ENCODE results near the gene BTBD2.

BTBD2 gene

GRCh38 chr19:2015608-2015950 lies at the start of gene BTBD2:
BTBD2 (minus strand) TSS chr19:2015714; CDS start chr19:2015703, 11 bp downstream.
- peak; percentile 78 for DNase-seq

DNA sequence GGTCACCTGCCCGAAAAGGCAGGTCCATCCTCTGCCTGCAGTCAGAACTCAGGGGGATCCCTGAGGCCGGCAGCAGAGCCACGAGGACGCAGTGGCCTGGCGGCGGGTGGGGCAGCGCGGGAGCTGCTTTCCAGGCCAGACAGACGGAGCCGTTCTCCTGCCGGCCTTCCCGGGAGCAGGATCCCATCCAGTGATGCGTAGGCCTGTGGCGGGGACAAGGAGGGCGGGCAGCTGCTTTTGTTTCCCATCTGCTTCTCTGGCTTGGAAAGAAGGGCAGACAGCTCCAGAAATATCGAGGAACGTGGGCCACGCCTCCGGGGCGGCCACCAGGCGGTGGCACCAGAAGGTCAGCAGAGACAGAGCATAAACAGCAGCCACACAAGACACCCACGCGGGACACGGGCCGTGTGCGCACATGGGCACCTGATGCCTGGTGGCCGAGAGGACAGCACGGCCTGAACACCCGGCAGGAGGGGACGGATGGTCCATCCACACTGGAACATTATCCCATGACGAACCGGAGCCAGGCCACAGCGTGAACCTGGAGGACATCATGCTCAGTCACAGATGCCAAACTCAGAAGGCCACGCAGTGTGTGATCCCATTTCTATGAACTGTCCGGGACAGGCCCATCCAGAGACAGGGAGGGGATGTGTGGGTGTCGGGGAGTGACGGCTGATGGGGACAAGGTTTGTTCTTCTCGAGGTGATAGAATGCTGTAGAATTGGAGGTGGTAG lies 49.4 kb upstream of the BTBD2 start:
- DNase-seq = peak; percentile 62

- peak; percentile 21 for DNase-seq
These were observed 48.9 kb upstream of the BTBD2 start for GRCh38 chr19:2064395-2064787.

DNA sequence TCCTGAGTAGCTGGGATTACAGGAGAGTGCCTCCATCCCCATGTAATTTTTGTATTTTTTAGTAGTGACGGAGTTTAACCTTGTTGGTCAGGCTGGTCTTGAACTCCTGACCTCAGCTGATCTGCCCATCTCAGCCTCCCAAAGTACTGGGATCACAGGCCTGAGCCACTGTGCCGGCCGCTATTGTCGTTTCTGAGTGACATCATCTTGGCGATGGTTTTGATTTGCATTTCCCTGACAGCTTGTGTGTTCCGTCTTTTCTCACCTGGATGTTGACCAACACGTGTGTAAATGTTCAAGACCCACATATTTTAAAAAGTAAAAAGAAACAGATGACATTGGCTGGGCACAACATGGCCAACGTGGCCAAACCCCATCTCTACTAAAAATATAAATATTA lies 48.3 kb upstream of the BTBD2 start:
- DNase-seq = no peak

- peak; percentile 17 for DNase-seq
These were observed 47.3 kb upstream of the BTBD2 start for GRCh38 chr19:2062770-2063169.

DNA sequence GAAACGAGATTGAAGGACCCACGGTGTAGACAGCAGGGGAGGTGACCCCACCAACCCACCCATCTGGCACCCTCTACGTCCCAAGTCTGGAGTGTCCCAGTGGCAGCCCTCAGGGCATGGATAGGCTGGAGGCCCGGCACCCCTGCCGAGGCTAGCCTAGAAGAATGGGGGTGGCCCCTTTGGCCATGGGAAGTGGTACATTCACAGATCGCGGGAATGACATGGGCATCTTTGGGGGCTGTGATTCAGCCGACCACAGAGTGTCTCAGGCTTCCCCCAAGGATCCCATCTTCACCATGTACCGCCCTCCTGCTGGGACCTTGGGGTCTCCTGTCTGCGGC lies 46.8 kb upstream of the BTBD2 start:
- peak; percentile 21 for DNase-seq

- peak; percentile 99 for DNase-seq
These were observed 46.2 kb upstream of the BTBD2 start for GRCh38 chr19:2061495-2062388.

GRCh38 chr19:2060884-2061494 lies 45.5 kb upstream of the BTBD2 start:
- peak; percentile 87 for DNase-seq

DNA sequence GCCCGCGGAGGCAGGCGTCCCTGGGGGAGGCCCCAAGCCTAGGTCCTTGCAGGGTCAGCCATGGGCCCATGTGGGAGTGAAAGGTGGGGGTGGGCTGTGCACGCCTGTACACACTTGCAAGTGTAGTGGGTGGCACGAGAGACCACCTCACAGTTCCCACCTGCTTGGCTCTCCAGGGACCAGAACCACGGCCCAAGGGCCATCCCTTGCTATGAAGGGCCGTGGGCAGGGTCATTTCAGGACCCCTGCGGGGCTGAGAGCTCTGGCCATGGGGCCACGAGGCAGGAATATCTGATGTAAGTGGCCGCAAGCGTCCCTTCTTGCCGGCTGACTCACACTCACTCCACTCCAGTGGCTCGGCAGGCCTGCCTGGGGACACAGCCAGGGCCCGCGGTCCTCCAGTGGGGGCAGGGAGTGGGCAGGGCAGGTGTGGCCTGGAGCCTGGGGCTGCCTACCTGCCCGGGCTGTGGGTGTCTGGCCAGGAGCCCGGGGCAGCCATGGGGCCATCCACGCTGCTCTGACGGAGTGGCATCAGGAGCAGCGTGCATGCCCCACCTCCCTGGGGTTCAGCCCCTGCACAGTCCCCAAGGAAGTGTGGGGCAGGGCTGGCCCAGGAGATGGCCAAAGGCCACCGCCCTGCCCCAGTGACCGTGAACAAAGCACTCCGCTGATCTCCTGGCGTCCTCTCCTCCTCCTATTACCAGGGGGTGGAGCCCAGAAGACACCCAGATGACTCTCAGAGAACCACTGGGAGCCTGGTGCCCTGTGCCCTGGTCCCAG lies 44.1 kb upstream of the BTBD2 start:
- peak; percentile 51 for DNase-seq

GRCh38 chr19:2058570-2059421 lies 43.3 kb upstream of the BTBD2 start:
- peak; percentile 23 for DNase-seq

DNA sequence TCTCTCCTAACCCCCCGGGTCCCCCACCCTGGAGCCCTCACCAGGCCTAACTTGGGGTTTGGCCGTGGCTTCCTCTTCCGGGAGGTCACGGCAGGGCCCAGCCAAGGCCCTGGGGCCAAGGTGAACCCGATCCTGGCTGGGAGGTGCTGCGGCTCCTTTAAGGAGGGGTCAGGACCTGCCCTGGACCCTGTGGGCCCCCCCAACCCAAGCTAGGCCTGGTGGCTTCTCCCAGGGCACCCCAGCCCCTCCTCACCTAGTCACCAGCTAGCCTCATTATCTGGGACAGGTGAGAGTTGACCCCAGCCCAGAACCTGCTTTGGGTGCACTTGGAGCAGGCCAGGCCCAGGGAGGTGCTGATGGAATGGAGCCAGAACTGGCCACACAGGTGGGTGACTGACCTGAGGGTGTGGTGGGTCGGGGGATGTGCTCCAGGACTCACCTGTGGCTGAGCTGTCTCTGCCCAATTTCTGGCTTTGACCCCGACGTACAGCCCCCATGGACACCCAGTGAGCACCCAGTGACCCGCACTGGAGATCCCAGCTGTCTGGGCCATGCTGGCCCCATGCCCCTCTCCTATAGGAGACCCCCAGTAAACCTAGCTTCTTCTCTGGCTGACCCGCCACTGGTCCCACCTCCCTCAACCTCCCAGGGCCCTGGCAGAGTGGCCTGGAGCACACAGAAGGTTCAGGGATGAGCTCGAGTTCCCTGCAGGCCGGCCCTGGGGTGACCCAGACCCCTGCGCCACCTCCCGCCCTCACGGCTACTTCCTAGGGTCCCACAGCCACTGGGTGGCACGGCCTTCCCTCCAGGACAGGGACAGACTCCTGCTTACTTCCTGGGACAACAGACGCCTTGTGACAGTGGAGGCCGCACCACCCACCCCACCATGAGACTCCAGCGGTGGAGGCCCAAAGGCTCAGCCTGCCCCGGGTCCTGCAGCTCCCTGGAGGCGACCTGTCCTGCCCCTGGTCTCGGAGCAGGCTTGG lies 42.3 kb upstream of the BTBD2 start:
- DNase-seq = peak; percentile 25

- peak; percentile 29 for DNase-seq
These were observed 41.3 kb upstream of the BTBD2 start for GRCh38 chr19:2056837-2057192.

- peak; percentile 83 for DNase-seq
These were observed 40.7 kb upstream of the BTBD2 start for GRCh38 chr19:2055931-2056836.

DNA sequence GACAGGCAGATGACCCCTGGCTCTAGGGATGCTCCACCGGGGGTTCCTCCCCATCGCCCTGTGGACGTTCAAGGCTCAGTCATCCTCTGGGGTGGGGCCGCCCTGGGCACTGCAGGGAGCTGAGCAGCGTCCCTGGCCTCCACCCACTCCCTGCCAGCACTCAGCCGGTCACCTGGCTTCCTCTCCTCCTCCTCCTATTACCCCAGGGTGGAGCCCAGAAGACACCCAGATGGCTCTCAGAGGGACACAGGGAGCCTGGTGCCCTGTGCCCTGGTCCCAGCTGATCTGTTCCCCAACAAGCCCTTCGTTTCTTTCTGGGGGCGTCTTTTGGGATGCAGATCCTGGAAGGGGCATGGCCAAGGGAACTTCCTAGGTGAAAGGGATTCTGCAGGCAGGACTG lies 39.2 kb upstream of the BTBD2 start:
- DNase-seq = peak; percentile 21

DNA sequence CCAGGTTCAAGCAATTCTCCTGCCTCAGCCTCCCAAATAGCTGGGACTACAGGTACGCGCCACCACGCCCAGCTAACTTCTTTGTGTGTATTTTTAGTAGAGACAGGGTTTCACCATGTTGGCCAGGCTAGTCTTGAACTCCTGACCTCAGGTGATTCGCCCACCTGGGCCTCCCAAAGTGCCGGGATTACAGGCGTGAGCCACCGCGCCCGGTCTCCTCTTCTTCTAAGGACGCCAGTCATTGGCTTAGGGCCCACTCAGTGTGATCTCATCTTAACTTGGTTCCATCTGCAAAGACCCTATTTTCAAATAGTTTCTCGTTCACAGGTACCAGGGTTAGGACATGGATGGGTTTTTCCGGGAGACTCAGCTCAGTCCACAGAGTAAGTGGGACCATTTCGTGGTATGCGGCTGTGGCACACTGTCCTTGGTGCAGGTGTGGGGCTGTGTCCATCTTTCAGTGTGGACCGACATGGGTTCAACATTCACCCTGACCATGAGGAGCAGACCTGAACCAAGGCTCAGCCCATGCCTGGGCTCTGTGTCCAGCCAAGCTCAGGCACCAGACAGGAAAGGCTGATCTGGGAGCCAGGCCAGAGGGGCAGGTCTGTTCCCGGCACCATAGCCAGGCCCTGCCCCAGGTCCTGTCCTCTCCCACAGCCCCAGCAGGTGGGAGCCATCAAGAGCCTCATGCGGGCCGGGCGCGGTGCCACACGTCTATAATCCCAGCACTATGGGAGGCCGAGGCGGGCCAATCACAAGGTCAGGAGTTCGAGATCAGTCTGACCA lies 38.3 kb upstream of the BTBD2 start:
- peak; percentile 43 for DNase-seq

DNA sequence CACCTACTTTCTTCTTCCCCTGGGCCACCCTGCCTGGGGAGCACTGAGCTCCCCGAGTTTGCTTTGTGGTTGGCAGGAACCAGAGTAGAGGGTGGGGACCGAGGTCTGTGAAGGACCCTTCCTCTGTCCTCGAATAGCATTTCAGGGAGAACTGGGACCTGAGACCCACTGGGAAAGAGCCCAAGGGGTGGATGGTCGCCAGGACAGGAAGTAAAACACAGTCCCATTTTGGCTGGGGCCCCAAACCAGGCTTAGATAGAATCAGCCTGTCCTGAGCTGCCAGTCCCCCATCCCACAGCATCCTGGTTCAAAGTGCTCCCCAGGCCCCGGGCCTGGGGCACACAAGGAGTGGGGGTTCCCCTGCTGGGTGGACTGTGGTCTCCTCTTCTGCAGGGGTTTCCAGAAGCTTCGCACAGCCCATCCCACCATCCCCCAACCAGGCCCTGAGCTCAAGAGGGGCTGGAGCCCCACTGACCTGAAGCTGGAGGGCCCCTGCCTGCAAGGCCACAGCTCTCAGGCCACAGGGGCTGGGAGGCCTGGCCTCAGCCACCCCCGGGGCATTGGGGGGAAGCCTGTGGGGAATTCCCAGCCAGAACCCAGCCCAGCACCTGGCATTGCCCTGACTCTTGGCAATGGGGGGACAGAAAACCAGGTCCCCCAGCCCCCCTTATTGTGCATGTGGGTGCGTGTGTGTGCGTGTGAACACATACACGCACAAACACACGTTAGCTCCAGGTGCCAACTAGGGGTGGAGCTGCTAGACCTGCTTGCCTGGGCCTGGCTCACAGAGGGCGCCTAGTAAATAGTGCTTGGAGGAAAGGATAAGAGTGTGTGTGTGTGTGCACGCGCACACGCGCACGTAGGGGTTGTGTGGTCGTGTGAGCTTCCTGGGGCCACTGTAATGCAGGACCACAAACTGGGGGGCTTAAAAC lies 36.5 kb upstream of the BTBD2 start:
- DNase-seq = peak; percentile 51

- peak; percentile 96 for DNase-seq
These were observed 35.7 kb upstream of the BTBD2 start, which contains the start of gene MKNK2 for GRCh38 chr19:2050991-2051772. MKNK2 (minus strand) TSS chr19:2051244; CDS start chr19:2050851, 393 bp downstream.

Data from femur (tissue), 1 donor.